Activated T-cell treated with anti-CD3 and anti-CD28 coated beads for 1 hour (primary cell): ENCODE measurements around the gene EXTL1.

Experiments
- DNase-seq: peaks from one replicate; pipeline ENCODE4 v3.0.0-alpha.2; 2020; ENCODE audit warnings: low read depth

EXTL1 gene

DNA sequence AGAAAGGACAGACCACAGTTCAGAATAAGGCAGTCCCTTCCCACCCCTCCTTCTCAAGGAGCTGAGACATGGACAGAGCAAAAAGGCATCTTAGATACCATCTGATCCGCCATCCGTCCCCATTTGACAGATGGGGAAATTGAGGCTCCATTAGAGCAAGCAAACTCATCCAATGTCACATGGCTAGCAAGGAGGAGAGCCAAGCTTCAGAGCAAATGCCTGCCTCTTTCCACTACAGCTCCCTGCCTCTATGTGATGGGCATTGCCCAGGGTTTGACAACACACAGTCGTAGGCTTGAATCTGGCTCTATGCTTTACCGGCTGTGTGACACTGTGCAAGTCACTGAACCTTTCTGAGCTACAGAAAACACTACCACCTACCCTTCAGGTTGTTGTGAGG is 20.4 kb downstream of the EXTL1 start:
- no peak for DNase-seq

DNA sequence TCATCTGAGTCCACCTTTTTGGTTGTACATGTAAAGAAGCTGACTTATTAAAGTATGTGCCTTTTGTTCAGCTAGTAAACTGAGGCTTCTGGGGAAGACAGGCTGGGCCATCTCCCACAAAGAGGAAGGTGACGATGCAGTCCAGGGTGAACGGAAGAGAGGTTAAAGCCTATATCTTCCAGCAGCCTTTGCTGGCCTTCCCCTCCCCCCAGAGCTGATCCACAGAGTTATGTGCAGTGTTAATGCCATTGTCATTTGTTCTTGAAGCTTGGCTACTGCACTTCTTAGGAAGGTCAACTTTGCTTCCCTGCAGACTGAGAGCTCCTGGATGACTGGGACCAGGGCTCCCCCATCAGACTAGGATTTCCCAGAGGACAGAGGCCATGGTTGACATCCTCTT is 22.2 kb downstream of the EXTL1 start:
- DNase-seq: no peak

DNA sequence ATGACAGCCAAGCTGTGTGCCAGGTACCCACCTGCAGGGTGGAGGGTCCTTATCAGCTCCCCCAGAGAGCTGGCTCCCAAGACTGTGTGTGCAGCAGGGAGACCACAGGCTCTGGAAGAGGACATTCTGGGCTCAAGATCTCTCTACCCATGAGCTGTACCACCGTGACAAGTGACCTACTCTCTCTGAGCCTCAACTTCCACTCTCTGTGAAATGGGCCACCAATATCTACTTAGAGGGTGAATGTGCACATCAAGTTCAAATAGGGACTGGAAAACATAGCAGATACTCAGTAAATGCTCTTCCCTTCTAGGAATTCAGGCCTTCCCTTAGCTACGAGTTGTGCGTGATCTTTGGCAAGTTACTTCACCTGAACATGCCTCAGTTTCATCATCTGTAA is 22.8 kb downstream of the EXTL1 start:
- DNase-seq: no peak

DNA sequence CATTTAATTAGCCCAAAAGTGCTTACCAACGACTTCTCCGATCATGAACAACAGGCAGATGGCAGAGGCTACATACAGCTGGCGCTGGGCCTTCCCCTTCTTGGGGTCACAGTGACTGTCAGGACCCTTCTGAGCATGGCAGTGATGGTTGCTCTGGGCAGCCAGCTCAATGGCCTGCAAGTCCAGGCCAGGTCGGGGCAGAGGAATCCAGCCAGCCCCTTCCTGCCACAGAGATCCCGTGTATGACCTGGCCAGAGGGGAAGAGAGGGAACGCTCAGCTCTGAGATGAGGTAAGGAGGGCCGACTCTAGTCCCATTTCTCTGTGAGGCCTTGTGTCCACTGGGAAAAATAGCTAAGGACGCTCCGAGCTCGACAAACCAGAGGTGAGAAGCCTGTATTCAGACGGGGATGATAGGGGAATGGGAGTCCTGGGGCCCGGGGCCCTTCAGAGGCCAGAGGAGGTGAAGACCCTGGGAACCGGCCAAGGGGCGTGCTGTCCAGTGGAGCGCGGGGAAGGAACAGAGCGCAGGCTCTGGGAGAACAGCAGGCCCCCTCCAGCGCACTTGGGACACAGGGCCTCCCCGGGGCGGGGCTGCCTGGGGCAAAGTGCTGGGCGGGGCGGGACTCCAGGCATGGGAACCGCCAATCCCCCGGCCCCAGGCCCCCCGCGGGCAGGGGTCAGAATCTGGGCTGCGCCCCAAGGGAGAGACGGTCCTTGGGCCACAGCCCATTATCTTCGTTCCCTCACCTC is 23.6 kb downstream of the EXTL1 start:
- no peak for DNase-seq

DNA sequence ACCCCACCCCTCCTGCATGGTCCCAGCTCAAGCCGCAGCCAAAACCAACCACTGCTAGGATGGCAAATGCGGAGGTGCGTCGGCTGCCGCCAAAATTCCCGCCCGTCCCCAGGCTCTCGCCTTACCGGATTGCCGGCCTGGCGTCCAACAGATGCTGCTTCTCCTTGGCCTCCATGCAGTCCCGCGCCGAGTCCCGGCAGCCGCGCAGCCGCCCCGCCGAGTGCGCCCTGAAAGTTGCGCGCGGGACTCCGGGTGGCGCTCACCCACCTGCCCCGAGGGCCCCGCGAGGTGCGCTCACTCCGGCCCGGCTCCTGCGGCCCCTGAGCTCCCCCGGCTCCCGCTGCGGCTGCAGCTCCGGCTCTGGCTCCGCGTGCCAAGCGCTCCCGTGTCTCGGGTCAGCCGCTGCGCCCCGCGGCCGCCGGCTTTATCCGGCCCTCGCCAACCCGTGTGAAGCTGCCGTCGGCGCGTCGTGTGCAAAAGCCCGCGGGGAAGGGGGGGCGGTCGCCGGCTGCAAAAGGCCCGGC is 24.2 kb downstream of the EXTL1 start, which contains the start of gene SLC30A2:
SLC30A2 (minus strand) TSS at position 397 of the 524 bp plus-strand sequence; CDS start at position 175, 222 bp downstream.
- DNase-seq: no peak

DNA sequence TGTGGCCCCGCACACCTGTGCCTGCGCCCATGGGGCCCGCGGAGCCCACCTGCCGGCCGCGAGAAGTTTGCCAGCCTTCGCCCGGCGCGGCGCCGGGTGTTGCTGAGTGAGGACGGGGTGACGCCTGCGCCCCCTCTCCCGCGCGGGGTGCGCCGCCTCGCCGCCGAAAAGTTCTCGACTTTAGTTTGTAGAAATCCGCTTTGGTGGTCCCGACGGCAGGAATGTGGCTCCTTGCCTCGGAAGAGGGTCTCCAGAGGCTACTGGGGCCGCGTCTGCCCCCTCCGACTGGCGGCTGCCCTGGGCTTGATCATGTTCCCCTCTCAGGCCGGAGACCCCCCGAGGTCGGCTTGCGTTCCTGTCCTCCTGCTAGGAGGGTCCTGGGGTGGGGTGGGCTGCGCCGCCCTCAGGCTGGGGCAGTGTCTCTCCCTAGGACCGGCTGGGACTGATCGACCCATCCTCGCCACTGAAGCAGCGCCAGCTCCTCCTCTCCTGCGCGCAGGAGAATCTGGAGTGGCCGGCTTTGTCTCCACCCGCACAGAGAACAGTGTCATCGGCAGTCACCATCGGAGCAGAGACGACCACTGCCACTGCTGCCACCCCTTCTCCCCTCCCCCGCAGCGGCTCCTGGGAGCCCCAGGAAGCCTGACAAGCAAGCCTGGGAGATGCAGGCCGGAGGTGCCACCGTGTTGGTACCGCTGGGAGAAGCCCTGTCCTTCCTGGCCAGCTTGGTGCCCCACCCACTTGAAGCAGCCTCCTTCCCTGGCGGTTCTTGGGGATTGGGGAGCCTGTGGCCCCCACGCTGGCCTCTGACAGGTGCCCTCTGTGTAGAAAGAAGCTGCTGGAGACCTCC is 24.9 kb downstream of the EXTL1 start:
- DNase-seq: no peak

DNA sequence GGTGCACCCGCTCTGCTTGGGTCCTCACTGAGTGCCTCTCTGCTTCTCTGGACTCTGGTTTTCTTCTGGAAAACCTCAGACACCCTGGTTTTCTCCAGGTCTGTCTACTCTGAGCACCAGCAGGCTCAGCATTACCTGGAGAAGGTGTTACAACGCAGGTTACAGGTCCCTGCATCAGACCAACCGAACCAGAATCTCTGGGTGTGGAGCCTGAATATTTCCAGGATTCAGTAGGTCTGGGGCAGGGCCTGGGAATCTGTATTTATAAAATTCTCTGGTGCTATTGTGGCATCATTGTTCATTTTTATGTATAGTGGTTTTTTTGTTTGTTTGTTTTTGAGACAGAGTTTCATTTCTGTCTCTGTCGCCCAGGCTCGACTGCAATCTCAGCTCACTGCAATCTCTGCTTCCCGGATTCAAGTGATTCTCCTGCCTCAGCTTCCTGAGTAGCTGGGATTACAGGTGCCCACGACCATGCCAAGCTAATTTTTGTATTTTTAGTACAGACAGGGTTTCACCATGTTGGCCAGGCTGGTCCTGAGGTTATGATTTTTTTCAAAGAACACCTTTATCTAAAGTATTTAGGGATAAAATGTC is 25.8 kb downstream of the EXTL1 start:
- DNase-seq: no peak

DNA sequence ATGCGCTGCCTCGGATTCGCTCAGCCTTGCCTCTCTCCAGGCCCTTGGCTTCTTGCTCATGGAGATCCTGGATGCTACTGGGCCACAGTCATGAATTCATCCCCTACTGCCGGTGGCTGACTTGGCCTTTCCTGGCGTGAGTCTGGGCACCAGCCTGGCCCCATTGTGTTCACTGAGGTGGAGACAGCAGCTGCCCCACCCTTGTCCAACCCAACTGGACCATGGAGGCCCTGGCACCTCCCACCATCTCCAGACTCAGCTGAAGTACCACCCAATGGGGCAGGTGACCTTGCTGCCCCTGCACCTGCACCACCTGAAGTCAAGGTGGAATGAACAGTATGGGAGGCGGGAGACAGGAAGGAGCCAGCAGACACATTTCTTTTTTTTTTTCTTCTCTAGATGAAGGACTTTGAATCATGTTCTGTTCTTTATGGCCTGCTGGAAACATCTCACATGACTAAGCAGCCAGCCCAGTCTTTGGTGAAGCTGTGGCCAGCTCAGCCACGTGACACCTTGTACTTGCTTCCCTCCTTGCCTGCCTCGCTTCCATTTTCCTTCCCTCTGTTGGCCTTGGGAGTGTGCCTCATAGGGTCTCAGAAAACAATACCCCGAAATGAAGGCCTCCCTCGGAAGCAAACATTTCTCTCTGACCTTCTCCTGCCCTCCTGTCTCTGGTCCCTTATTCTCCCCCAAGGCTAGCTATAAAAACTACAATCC is 28.1 kb downstream of the EXTL1 start:
- no peak for DNase-seq

DNA sequence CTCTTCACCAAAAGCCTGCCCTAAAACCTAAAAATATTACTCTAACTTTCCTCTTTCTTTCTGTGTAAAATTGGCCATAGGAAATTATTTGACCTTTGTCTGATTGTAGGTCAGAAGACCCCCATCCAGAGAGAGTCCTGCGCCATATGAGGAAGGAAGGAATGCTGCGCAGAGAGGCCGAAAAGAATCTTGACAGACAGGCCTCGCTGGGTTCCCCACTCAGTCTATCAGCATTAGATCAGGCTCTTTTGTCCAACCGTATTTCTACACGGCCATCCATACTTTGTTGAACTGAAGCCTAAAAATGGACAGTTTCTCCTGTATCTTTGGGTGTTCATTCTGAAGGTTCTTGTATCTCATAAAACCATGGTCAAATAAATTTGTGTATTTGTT is 28.7 kb downstream of the EXTL1 start:
- DNase-seq: no peak

DNA sequence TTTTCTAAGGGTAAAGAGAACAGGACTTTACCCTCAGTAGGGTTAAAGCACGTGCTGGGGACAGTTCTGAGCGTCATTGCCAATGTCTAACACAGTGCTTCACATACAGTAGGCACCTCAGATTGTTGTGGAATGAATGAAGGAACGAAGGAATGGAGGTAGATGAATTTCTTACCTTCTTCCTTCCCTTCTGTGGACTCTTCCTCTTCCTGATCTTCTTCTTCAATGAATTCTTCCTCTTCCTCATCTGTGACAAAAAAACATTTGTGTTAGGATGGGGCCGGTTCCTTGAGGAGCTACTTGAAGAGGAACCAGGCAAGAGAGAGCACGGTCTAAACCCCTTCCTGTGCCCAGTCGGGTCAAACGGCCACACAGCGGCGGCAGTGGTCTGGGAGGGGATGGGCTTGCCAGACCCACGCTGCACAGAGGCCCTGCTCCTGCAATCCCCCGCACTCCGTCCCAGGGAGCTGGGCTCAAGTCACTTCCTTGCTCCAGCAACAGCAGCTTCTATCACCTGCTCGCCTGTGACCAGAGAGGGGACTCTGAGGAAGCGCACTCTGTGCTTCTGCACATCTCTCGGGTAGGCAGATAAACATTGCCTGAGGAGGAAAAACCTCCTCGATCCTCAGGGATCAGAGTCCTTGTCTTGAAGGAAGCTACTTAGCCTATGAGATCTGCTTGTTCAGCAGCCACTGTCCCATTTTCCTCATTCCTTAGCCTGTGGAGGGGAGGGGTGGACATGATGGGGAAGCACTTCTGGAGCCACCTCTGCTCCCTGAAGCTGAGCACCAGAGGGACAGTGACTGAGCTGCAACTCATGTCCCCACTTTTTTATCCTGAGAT is 32.4 kb downstream of the EXTL1 start:
- DNase-seq: no peak

DNA sequence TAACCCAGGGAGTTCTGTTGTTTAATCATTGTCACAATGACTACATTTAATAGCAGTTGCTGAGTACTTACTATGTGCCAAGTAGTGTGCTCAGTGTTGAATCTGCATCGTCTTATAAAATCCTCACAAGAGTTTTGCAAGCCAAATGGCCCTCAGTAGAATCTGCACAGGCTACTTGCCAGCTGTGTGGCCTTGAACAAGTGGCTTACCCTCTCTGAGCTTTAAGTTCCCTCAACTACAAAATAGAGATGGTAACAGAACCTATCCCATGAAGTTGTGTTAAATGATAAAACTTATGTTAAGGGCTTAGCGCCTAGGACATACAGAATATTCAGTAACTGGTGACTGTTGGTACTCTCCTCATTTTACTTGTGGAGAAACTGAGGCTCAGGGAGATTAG is 33.5 kb downstream of the EXTL1 start:
- no peak for DNase-seq

DNA sequence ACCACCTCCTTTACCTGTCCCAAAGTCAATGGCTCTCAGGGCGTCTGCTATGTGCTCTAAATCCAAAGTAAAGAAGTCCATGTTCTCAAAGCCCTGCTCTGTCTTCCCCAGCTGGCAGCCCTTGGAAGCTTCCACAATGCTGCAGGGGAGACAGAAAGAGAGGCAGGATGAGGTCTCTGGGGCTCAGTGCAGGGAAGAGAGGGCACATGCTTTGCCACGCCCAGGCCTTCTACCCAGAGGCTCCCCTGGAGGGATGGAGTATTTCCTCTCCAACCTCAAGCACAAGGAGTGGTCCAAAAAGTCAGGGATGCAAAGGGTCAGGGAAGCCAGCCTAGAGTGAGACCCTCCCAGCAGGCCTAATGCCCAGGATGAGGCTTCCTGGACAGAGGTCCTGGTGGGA is 35.6 kb downstream of the EXTL1 start:
- no peak for DNase-seq

DNA sequence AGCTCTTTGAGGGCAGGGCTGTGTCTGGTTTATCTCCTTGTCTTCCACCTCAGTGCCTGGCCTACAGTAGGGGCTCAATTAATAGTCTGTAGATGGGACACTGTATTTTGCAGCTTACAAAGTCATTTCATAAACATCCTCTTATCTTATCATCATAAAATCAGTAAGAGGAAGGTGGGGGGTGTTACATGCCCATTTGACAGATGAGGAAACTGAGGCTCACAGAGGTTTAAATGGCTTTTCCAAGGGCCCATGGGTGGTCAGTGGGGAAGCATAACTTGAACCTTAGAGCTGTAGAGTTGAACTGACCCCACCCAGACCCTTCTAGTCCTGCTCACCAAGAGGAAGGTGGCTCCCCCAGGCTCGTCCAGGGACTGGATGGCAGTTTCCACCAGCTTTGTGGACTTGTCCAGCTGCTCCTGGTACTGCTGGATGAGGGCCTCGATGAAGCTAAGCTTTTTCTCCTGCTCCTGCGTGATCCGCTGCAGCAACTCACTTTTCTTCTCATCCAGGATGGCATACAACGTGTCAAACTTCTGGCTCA is 36.5 kb downstream of the EXTL1 start:
- DNase-seq: no peak

DNA sequence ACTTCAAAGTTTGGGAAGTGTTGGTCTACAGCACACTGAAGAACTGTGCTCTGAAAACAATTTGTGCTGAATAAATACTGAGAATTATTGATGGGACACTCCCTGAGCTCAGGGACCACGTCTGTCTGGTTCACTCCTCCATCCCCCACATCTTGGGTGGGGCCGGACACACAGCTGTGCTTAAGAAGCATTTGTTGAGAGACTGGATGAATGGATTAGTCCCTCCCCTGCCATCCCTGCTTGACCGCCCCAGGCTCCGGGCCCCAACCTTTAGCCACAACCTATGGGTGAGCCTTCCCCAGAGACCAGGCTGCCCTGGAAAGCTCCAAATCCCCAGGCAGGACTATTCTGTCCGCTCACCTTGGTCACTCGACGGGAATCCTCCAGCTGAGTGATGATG is 38.3 kb downstream of the EXTL1 start:
- no peak for DNase-seq

DNA sequence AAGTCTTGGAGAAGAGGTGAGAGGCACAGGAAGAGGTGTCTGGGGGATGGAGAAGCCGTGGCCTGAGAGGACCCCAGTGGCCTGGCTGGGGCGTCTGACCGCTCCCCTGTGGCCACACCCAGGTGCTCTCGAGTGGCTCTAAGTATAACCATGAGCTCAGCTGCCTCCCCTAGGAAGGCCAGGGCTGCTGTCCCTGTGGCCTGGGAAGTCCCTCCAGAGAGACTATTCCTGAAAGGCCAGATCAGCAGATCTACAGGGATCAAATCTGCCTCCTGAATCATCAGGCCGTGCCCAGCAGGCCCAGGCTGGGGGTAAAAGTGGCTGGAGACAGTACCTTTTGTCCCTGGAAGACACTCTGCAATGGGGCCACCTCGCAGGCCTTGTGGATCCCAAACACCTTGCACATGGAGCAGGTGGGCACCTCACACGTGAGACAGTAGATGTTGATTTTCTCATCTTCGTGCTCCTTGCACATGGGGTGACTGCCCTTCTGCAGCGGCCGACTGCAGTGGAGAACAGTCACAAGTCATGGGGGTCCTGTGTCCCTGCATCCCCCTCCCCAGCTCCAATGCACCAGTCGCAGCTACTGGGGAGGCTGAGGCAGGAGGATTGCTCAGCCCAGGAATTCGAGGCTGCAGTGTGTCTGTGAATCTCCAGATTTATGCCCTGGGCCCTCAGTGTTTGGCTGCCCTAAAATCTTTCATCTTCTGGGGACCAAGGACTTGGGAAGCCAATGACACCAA is 39.4 kb downstream of the EXTL1 start:
- no peak for DNase-seq

DNA sequence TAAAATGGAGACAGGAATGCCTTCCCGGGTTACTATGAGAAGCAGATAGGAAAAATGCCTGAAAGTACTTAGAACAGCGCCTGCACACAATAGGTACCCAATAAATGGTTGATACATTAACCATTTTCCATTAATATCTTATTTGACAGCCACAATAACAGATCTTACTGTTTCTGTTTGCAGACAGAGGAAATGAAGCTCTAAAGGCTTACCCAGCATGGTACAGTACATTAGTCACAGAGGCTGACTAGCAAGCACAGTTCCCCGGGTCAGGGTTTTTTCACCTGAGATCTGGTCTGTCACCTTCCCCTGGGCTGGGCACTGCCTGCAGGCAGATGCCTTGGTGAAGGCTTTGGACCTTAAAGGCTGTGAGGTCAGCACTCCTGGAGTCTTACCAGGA is 43.0 kb downstream of the EXTL1 start:
- DNase-seq: no peak

DNA sequence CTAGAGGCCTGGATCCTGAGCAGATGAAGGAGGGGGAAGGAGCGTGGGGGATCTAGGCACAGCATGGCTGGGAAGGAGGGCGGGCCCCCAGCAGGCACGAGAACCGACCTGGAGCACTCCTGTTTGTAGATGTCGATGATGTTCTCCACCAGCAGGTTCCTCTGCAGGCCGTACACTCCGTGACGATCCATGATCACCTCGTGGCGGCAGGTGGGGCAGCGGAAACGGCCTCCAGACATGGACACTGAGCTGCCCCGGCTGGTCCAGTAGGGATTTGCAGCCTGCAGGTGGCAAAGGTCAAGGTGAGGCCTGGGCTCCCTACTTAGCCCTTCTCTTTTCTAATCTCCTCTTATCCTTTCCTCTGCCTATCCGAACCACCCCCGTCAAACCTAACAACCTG is 44.6 kb downstream of the EXTL1 start:
- DNase-seq: no peak

DNA sequence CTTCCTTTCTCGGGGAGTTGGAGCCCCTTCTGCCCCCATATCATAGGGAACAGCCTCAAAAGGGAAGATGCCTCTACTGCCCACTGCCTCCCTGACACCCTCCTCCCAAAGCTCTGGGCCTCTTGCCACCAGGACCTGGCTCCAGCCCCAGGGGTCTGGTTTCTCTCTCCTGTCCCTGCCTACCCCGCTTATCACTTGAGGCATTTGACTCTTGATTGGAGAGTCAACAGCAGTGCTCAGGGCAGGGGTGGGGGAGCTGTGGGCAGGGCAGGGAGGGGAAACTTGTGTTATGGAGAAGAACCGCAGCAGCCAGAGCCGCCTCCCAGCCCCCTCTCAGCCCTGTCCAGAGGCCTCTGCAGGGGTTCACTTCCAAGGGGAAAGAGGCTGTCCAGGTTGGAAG is 45.3 kb downstream of the EXTL1 start:
- no peak for DNase-seq

DNA sequence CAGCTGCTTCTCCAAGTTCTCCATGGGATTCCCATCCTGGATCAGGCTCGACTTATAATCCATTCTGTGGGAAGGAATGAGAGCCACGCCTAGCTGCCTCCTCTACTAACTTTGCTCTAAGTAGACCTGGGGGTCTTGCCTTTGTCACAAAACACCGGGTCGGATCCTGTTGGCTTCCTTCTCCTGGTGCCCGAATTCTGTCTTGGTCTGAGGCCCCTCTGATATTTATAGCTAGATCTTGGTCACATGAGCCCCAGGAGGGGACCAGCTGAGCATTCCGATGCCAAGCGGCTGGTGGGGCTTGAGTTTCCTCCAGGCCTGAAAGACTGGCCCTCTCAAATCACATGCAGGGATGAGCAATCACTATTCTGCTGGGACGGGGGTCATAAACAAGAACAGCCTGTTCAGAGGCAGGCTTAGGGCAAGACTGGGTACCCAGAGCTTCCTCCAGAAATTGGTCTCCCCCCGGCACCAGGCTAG is 45.9 kb downstream of the EXTL1 start, which contains the start of gene TRIM63:
TRIM63 (minus strand) TSS at position 199 of the 480 bp plus-strand sequence; CDS start at position 63, 136 bp downstream.
- no peak for DNase-seq

DNA sequence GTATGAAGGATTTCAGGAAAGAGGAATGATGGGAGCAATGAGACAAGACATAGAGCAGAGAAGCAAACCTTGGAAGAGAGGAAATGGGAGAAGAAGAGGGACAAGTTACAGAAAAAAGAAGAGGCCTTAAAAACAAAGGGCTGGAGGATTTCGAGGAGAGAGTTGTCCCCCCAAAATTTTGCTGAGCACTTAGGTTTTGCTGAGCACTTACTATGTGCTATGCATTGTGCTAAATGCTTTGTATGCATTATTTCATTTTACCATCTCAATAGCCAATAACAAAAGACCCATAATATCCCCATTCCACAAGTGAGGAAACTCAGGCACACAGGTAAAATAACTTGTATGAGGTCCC is 48.3 kb downstream of the EXTL1 start:
- no peak for DNase-seq
